HepG2 (cell line): ENCODE data around the gene CMYA5. TPM values are rescaled to one million over a fixed set of nuclear protein-coding genes. Genes with fewer than 3 reads are reported as not detected.

Source experiments
- ARID5B ChIP-seq: IDR thresholded peaks from 2 replicates; pipeline ENCODE4 v1.4.0; 2020; ENCODE audit warnings: mild to moderate bottlenecking, missing genetic modification reagents
- CSRNP2 ChIP-seq: sonication (generic); formaldehyde crosslinking; conservative IDR thresholded peaks from 2 replicates; pipeline ENCODE4 v1.8.0; 2022; ENCODE audit warnings: low read depth, missing genetic modification reagents
- EP300 ChIP-seq, 3 experiments: sonication (generic) in 1 of 3; formaldehyde crosslinking in 1 of 3; IDR thresholded peaks; 2 replicates each; pipeline versions ENCODE4 v1.5.1 to v1.6.1; 2011 to 2020; ENCODE audit warnings: low read depth in 2 of 3, low read length in 2 of 3, borderline replicate concordance in 1 of 3, improper control_type of control experiment in 1 of 3, mild to moderate bottlenecking in 1 of 3, missing genetic modification reagents in 1 of 3, moderate library complexity in 1 of 3
- EZH2 ChIP-seq: conservative IDR thresholded peaks from 2 replicates; pipeline ENCODE4 v1.6.1; 2012; ENCODE audit warnings: mild to moderate bottlenecking, low read depth, low read length, moderate library complexity
- FLYWCH1 ChIP-seq: sonication (generic); formaldehyde crosslinking; IDR thresholded peaks from 2 replicates; pipeline ENCODE4 v1.8.1; 2023; ENCODE audit warnings: mild to moderate bottlenecking, missing genetic modification reagents
- HMGXB4 ChIP-seq, 2 experiments: sonication (generic) in 1 of 2; formaldehyde crosslinking in 1 of 2; IDR thresholded peaks; 2 replicates each; pipeline versions ENCODE4 v1.4.0 to v1.6.1; 2018 to 2020; ENCODE audit warnings: missing genetic modification reagents in 2 of 2, borderline replicate concordance in 1 of 2, low read depth in 1 of 2, mild to moderate bottlenecking in 1 of 2, missing biosample characterization in 1 of 2
- HOXA7 ChIP-seq: sonication (generic); formaldehyde crosslinking; IDR thresholded peaks from 2 replicates; pipeline ENCODE4 v1.8.1; 2022; ENCODE audit warnings: mild to moderate bottlenecking, missing genetic modification reagents, moderate library complexity
- ZFP37 ChIP-seq: sonication (generic); formaldehyde crosslinking; IDR thresholded peaks from 2 replicates; pipeline ENCODE4 v1.4.0; 2020; ENCODE audit warnings: missing genetic modification reagents, borderline replicate concordance
- ZMYM4 ChIP-seq: sonication (generic); formaldehyde crosslinking; IDR thresholded peaks from 2 replicates; pipeline ENCODE4 v1.8.1; 2023; ENCODE audit warnings: mild to moderate bottlenecking, missing genetic modification reagents
- ZNF121 ChIP-seq: sonication (generic); formaldehyde crosslinking; IDR thresholded peaks from 2 replicates; pipeline ENCODE4 v1.5.0; 2020; ENCODE audit warnings: mild to moderate bottlenecking, missing genetic modification reagents
- ZNF652 ChIP-seq: IDR thresholded peaks from 2 replicates; pipeline ENCODE4 v1.6.1; 2016; ENCODE audit warnings: low read depth, borderline replicate concordance
- ZNF749 ChIP-seq: sonication (generic); formaldehyde crosslinking; IDR thresholded peaks from 2 replicates; pipeline ENCODE4 v1.8.0; 2022; ENCODE audit warnings: mild to moderate bottlenecking, missing genetic modification reagents, moderate library complexity, borderline replicate concordance
- polyA plus RNA-seq, 8 experiments: library from polyadenylated mRNA; depleted of rRNA in 3 of 8; stranded (reverse) in 7 of 8; unstranded in 1 of 8; fragments of >200 nt; fragmentation: Illumina TruSeq in 4 of 8; extraction: Trizol in 4 of 8; gene quantifications; 2 replicates each; pipeline versions ENCODE4 v1.2.1 to v1.2.3, GENCODE V29; 2011 to 2016; ENCODE audit warnings: low read depth in 4 of 8, missing spikeins in 1 of 8, mixed read lengths in 1 of 8; ENCODE audit not compliant: insufficient read depth in 1 of 8
- total RNA-seq, 5 experiments: library from RNA; depleted of rRNA; stranded (reverse); fragments of >200 nt; fragmentation: Illumina TruSeq; extraction: Trizol; gene quantifications; 2 replicates each; pipeline ENCODE4 v1.2.3, GENCODE V29; 2016; ENCODE audit warnings: low read depth in 1 of 5
- TF ChIP-seq, protein P1 (sequence below): sonication (generic); formaldehyde crosslinking; IDR thresholded peaks from 2 replicates; pipeline ENCODE4 v1.5.0; 2020; ENCODE audit warnings: mild to moderate bottlenecking, missing genetic modification reagents, borderline replicate concordance
- TF ChIP-seq, protein P2 (sequence below): sonication (generic); IDR thresholded peaks from 2 replicates; pipeline ENCODE4 v1.6.1; 2016; ENCODE audit warnings: low read depth, borderline replicate concordance

The CMYA5 gene
- total and polyA plus RNA-seq, 2 of the 13 experiments (the other 11 are each of a cell fraction or from before 2014, with no cell fraction given), result 0.13 to 0.51 TPM

- TF ChIP-seq, protein P1, sequence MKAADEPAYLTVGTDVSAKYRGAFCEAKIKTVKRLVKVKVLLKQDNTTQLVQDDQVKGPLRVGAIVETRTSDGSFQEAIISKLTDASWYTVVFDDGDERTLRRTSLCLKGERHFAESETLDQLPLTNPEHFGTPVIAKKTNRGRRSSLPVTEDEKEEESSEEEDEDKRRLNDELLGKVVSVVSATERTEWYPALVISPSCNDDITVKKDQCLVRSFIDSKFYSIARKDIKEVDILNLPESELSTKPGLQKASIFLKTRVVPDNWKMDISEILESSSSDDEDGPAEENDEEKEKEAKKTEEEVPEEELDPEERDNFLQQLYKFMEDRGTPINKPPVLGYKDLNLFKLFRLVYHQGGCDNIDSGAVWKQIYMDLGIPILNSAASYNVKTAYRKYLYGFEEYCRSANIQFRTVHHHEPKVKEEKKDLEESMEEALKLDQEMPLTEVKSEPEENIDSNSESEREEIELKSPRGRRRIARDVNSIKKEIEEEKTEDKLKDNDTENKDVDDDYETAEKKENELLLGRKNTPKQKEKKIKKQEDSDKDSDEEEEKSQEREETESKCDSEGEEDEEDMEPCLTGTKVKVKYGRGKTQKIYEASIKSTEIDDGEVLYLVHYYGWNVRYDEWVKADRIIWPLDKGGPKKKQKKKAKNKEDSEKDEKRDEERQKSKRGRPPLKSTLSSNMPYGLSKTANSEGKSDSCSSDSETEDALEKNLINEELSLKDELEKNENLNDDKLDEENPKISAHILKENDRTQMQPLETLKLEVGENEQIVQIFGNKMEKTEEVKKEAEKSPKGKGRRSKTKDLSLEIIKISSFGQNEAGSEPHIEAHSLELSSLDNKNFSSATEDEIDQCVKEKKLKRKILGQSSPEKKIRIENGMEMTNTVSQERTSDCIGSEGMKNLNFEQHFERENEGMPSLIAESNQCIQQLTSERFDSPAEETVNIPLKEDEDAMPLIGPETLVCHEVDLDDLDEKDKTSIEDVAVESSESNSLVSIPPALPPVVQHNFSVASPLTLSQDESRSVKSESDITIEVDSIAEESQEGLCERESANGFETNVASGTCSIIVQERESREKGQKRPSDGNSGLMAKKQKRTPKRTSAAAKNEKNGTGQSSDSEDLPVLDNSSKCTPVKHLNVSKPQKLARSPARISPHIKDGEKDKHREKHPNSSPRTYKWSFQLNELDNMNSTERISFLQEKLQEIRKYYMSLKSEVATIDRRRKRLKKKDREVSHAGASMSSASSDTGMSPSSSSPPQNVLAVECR, result no peak; the same call in 1 of the 2 replicates
- TF ChIP-seq FLYWCH1 (CRISPR knock-in tag), result no peak
- peak; percentile 36; the same call in 1 of the 2 replicates for TF ChIP-seq ZNF121 (CRISPR knock-in tag)
- no peak for TF ChIP-seq ZNF749
- no peak for TF ChIP-seq EZH2
- no peak for TF ChIP-seq HOXA7 (CRISPR knock-in tag)
- no peak for TF ChIP-seq CSRNP2
- peak; percentile 22; the same call in 1 of the 2 replicates for TF ChIP-seq ARID5B (CRISPR knock-in tag)
- TF ChIP-seq ZMYM4 (CRISPR knock-in tag), result peak; percentile 46; the same call in 1 of the 2 replicates
- TF ChIP-seq, protein P2, sequence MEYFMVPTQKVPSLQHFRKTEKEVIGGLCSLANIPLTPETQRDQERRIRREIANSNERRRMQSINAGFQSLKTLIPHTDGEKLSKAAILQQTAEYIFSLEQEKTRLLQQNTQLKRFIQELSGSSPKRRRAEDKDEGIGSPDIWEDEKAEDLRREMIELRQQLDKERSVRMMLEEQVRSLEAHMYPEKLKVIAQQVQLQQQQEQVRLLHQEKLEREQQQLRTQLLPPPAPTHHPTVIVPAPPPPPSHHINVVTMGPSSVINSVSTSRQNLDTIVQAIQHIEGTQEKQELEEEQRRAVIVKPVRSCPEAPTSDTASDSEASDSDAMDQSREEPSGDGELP, result no peak
- peak in 1 of 2 experiments; percentile 37; a peak in 2 of 4 replicates for TF ChIP-seq HMGXB4 (CRISPR knock-in tag; IDR thresholded peaks at IDR 0.05; ENCODE audit: borderline replicate concordance in 1 of 2, low read depth in 1 of 2)
- TF ChIP-seq EP300 (IDR thresholded peaks at IDR 0.05; ENCODE audit: low read depth in 2 of 2, low read length in 2 of 2), result no peak
- no peak for TF ChIP-seq EP300 (CRISPR knock-in tag; IDR thresholded peaks at IDR 0.05; ENCODE audit: borderline replicate concordance)
- TF ChIP-seq ZNF652, result no peak
- no peak for TF ChIP-seq ZFP37 (CRISPR knock-in tag)
These were observed 84.7 kb downstream of the CMYA5 start (continued) for GRCh38 chr5:79774171-79774854.
